ENCODE measurements around the gene SNX20.

GRCh38 chr16:50632927-50633800 lies 47.9 kb downstream of the SNX20 start:
- TF ChIP-seq CTCF (IDR thresholded peaks at IDR 0.05 in 8 of 11, conservative IDR thresholded peaks at IDR 0.05 in 3 of 11) (no peak), POLR2AphosphoS5 (IDR thresholded peaks at IDR 0.05) (no peak), POLR2A (IDR thresholded peaks at IDR 0.05) (no peak)

All from spleen (tissue), 7 donors.